A673 (cell line): ENCODE measurements around the gene PIGS. TPM values are rescaled to one million over a fixed set of nuclear protein-coding genes. Genes with fewer than 3 reads are reported as not detected.

ENCODE experiments used
- BruUV-seq: library from RNA; stranded (reverse); fragments of 400-500 nt; replicated peaks from 2 replicates; lab custom pipeline; 2021; lab: Mats Ljungman, UMichigan
- CTCF ChIA-PET: fragments of 300-600 bp; sonication (Branson Sonifier 250); formaldehyde crosslinking; loops from one replicate; lab custom pipeline; 2022; ENCODE audit warnings: antibody characterized with exemption; lab: Charles Lee
- POLR2A ChIA-PET: fragments of 300-600 bp; sonication (Branson Sonifier 250); formaldehyde crosslinking; loops from one replicate; lab custom pipeline; 2022; ENCODE audit warnings: antibody characterized with exemption; ENCODE audit not compliant: low non-redundant PET; lab: Charles Lee
- DNase-seq: peaks from one replicate; pipeline ENCODE4 v3.0.0-alpha.2; 2015; ENCODE audit warnings: low spot score
- H3K27ac ChIP-seq: fragments of 200-600 bp; sonication (generic); 2 replicates; pipeline ENCODE4 v1.5.1; 2016; ENCODE audit warnings: mixed run types, low read depth, mild to moderate bottlenecking, mixed read lengths, antibody characterized with exemption, low read length; ENCODE audit not compliant: poor library complexity, severe bottlenecking
- H3K27me3 ChIP-seq: fragments of 200-600 bp; sonication (generic); replicated peaks from 2 replicates; pipeline ENCODE4 v1.6.1; 2017; ENCODE audit warnings: mixed run types, low read depth, mild to moderate bottlenecking, mixed read lengths, antibody characterized with exemption, low read length; ENCODE audit not compliant: insufficient read depth, poor library complexity
- H3K36me3 ChIP-seq: fragments of 200-600 bp; sonication (generic); 2 replicates; pipeline ENCODE4 v1.6.1; 2016; ENCODE audit warnings: mixed run types, mild to moderate bottlenecking, mixed read lengths, antibody characterized with exemption, low read length; ENCODE audit not compliant: insufficient read depth, poor library complexity, severe bottlenecking
- H3K4me1 ChIP-seq: fragments of 200-600 bp; sonication (generic); 2 replicates; pipeline ENCODE4 v1.6.1; 2017; ENCODE audit warnings: mixed run types, mild to moderate bottlenecking, mixed read lengths, antibody characterized with exemption, low read length; ENCODE audit not compliant: insufficient read depth, poor library complexity, severe bottlenecking
- H3K4me3 ChIP-seq: fragments of 200-600 bp; sonication (generic); 2 replicates; pipeline ENCODE4 v1.5.1; 2016; ENCODE audit warnings: low read depth, mixed run types, mild to moderate bottlenecking, mixed read lengths, low read length; ENCODE audit not compliant: poor library complexity, severe bottlenecking
- H3K9me3 ChIP-seq: fragments of 200-600 bp; sonication (generic); 2 replicates; pipeline ENCODE4 v1.6.1; 2016; ENCODE audit warnings: mixed run types, low read depth, mild to moderate bottlenecking, mixed read lengths, antibody characterized with exemption, low read length; ENCODE audit not compliant: poor library complexity, severe bottlenecking
- CTCF ChIP-seq: fragments of 300-800, 200-600 bp; sonication (generic); conservative IDR thresholded peaks from 2 replicates; pipeline ENCODE4 v1.5.1; 2017; ENCODE audit warnings: low read depth, mild to moderate bottlenecking, antibody characterized with exemption, low read length, moderate library complexity, mixed read lengths
- EZH2 ChIP-seq: fragments of 200-600 bp; sonication (generic); IDR thresholded peaks from 2 replicates; pipeline ENCODE4 v1.6.1; 2017; ENCODE audit warnings: borderline replicate concordance, low read depth, mild to moderate bottlenecking, mixed read lengths, antibody characterized with exemption, low read length; ENCODE audit not compliant: poor library complexity, severe bottlenecking
- intact Hi-C: fragments of 100-400 bp; cut with micrococcal nuclease; formaldehyde crosslinking; loops from one replicate; pipeline ENCODE4 v1.10.0; 2022; ENCODE audit not compliant: unreplicated experiment
- total RNA-seq: library from RNA; stranded (reverse); gene quantifications from 2 replicates; pipeline ENCODE4 v1.2.3, GENCODE V29; 2021

PIGS gene
- total RNA-seq, 1 experiment from 2014 or later: 51.6 TPM

GRCh38 chr17:28530926-28531325 lies 40.4 kb downstream of the PIGS start:
- no TSS peak for BruUV-seq
- Histone ChIP-seq H3K4me1 (no peaks in the 10 kb centered on the region), H3K36me3 (no peaks in the 10 kb centered on the region), H3K9me3 (no peaks in the 10 kb centered on the region), H3K27me3 (peaks cover 5% of the 10 kb centered on the region), H3K4me3 (no peak overlapping the region), H3K27ac (no peak overlapping the region)
- ChIA-PET POLR2A (no interaction called here), CTCF (no interaction called here)
- intact Hi-C loops: no loop called here
- no peak for TF ChIP-seq EZH2
- TF ChIP-seq CTCF: no peak
- DNase-seq: no peak

GRCh38 chr17:28530250-28530649 lies 41.1 kb downstream of the PIGS start:
- ChIA-PET POLR2A (no interaction called here), CTCF (no interaction called here)
- Histone ChIP-seq H3K4me3 (no peak overlapping the region), H3K27ac (no peak overlapping the region), H3K4me1 (no peaks in the 10 kb centered on the region), H3K27me3 (peaks cover 5% of the 10 kb centered on the region), H3K36me3 (no peaks in the 10 kb centered on the region), H3K9me3 (no peaks in the 10 kb centered on the region)
- no TSS peak for BruUV-seq
- no peak for TF ChIP-seq EZH2
- no peak for DNase-seq
- intact Hi-C loops: no loop called here

- Histone ChIP-seq H3K9me3 (no peaks in the 10 kb centered on the region), H3K27me3 (peaks cover 5% of the 10 kb centered on the region), H3K36me3 (no peaks in the 10 kb centered on the region), H3K4me1 (no peaks in the 10 kb centered on the region), H3K4me3 (no peak overlapping the region), H3K27ac (no peak overlapping the region)
- DNase-seq: no peak
- POLR2A ChIA-PET: no interaction called here
- CTCF ChIA-PET: no interaction called here
- TF ChIP-seq CTCF (no peak), EZH2 (no peak)
- no TSS peak for BruUV-seq
- intact Hi-C loops: no loop called here
These were observed 42.3 kb downstream of the PIGS start for GRCh38 chr17:28529013-28529400.

DNA sequence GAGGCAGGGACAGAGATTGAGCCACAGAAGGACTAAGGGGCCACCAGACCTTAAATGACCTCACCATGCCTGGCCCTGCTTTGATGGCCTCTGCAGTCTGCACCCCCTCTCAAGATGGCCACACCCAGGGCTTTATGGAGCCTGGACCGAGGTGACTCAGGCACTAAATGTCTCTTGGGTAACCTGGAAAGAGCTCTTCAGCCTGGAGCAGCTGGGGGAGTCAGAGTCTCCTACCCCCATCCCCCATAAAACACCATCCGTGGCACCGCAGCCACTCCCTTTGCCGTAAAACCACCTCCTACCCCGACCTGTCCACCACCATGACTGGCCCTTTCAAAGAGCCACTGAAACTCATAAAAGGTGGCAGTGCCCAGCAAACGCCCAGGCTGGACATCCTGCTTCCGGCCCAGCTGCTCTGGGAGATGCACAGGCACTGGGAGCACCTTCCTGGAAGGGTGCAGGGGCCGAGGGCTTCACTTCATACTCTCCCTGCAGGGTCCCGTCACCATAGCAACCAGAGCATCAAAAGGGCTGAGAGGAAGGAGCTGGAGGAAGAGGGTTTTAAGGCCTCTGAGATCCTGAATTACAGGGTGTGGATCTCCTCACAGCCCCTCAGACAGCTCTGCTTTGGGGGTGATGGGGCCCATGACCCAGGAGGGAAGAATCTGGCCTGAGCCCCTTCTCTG lies 42.9 kb downstream of the PIGS start:
- Histone ChIP-seq H3K36me3 (no peaks in the 10 kb centered on the region), H3K9me3 (no peaks in the 10 kb centered on the region), H3K27ac (no peak overlapping the region), H3K27me3 (peaks cover 5% of the 10 kb centered on the region), H3K4me1 (no peaks in the 10 kb centered on the region), H3K4me3 (no peak overlapping the region)
- intact Hi-C loops: no loop called here
- POLR2A ChIA-PET: no interaction called here
- CTCF ChIA-PET: no interaction called here
- no peak for DNase-seq
- TF ChIP-seq EZH2 (no peak), CTCF (no peak)
- BruUV-seq: no TSS peak
